Right lung (tissue), 5 donors: Measurements from ENCODE around the gene TPSD1. TPM values are rescaled to one million over a fixed set of nuclear protein-coding genes. Genes with fewer than 3 reads are reported as not detected.
"Not testable (repeated sequence)": the region's sequence is repeated elsewhere in the genome, so short reads cannot be mapped to it uniquely, and the experiment has no call there.

Experiments used
- DNase-seq, 2 donors: peaks; one replicate each; pipeline ENCODE4 v3.0.0-alpha.2; 2013
- polyA plus RNA-seq, 5 donors: library from polyadenylated mRNA; unstranded; fragments of 120-200 nt; gene quantifications; one replicate each; pipeline versions ENCODE4 v1.2.1 to v1.2.3, GENCODE V29; 2013; ENCODE audit warnings: inconsistent platforms in 1 of 5, low replicate concordance in 1 of 5; ENCODE audit not compliant: insufficient read length in 5 of 5, insufficient read depth in 1 of 5

TPSD1 gene
- polyA plus RNA-seq, 5 donors, result 0.15 TPM; not detected in 4

DNA sequence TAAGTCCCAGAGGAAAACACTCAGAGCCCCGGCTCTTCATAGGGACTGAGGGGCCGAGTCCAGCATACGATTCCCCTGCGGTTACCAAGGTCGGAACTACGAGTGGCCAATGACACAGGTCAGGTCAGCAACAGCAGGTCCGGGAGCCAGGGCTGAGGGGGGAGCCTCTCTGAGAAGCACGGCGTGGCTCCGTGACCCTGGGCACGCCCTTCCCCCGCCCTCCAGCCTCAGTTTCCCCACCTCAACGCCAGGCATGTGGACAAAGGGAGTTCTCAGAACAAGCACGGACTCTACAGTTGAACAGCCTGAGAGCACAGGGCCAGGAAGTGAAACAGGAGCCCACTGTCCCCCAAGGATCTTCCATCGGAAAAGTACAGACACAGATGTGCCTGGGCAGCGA lies 25.6 kb downstream of the TPSD1 start:
- DNase-seq, result no peak

DNA sequence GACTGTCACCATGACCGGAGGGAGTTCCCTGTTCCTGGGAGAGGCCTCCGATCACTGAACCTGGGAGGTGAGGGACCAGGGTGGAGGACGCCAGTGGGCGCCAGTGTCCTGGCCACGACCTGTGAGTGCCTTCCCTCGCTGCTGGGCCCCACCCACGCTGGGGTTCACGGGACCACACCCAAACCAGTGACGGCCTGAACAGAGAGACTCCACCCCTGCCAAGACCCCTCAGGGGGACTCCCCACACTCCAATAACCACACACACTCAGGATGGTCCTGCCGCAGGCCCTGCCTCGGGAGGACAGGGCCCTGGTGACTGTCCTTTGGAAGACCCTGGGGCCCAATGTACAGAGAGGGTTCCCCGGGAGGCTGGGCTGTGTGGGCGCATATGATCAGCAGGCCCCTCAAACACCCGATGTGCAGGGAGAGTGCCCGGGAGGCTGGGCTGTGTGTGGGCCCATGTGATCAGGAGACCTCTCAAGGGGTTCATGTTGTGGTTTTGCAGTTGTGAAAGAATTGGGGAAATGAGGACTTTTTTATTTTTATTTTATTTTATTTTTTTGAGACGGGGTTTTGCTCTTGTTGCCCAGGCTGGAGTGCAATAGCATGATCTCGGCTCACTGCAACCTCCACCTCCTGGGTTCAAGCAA lies 26.6 kb downstream of the TPSD1 start:
- no peak for DNase-seq

DNA sequence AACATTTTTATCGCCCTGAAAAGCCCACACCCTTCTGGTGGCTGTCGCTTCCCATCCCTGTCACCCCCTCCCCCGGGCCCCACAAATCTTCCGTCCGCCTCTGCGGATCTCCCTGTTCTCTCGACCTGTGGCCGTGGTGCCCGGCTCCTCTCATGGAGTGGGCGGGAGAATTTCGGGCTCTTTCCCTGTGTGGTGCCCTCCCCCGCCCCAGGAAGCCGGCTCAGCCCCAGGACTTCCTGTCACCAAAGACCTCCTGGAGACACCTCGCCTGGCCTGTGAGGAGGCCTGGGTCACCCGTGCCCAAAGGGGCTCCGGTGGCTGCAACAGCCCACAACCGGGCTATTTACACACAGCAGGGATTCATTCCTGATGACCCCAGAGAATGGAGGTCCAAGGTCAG lies 27.4 kb downstream of the TPSD1 start:
- no peak for DNase-seq

DNA sequence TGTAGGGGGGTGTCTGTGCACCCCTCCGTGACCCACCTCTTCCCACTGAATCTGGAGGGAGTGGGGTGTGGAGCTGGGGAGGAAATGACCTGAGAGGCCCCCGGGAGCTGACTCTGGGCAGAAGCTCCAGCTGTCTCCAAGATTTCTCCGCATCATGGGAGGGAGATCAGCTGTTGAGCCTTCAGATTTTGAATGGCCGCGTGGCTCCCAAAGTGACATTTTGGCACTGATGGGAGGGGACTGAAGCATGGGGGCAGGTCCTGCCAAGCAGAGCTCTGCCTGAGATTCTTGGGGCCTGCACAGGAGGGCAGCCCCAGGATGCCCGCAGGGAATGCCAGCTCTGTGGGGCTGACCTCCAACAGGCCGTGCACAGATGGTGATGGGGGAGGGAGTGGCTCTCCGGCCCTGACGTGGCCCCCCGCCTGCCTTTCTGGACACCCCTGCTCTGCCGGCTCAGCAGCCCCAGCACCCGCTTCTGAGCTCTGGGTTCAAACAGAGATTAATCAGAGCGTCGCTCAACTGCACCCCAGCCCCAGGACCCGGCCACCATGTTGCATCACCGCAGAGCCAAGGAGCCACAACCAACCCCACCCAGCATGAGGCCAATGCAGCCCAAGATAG lies 28.2 kb downstream of the TPSD1 start:
- DNase-seq, result no peak

DNA sequence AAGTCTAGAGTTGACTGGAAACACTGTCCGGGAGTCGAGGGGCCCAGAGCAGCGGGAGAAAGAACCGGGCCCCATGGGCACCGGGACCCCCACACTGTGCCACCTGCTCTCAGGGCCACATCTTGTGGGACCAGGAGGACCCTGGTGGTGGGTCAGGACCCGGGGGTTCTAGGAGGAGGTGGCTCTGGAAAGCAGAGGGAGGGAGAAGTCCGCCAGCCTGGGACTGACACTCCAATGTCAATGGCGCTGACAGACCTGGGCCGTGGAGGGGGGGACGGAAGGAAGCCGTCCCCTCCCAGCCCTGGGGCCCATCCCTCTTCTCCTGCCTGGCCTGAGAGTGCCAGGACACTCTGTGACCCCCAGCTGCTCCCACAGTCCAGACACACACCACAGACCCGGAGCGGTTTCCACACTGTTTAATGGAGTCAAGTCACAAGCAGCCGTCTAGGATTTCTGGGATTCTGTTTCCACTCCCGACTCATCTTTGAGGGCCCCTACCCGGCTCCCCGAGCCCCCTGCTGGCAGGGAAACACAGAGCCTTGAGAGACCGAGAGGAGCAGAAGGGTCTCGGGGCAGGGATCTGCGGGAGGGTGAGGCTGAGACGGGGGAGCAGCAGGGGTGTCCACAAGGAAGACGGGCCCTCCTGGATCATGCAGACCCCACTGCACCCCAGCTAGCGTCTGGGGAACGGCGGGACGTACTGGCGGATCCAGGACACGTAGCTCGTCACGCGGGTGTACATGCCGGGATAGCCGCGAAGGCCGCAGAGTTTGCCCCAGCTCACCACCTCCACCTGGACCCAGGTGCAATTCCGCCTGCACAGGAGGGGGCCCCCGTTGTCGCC lies 30.0 kb downstream of the TPSD1 start:
- no peak for DNase-seq

DNA sequence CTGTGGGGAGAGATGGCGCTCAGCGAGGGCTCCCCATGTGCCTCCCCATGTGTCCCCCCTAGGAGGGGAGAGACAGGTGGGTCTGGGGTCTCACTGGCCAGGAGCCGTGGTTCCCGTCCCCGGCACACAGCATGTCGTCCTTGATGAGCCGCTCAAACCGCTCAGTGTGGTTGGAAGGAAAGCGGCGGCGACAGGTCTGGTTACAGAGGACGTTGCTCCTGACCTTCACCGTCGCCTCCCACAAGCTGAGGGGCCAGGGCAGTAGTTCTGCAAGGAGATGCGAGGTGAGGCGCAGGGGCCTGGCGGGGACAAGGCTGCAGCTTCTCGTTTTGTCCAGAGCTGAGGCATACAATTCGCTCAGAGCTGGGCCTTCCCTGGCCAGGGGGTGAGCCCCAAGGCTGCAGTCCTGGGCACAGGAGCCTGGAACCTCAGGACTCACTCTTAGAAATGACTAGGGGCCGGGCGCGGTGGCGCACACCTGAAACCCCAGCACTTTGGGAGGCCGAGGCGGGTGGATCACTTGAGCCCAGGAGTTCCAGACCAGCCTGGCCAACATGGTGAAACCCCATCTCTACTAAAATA lies 30.7 kb downstream of the TPSD1 start:
- no peak for DNase-seq

DNA sequence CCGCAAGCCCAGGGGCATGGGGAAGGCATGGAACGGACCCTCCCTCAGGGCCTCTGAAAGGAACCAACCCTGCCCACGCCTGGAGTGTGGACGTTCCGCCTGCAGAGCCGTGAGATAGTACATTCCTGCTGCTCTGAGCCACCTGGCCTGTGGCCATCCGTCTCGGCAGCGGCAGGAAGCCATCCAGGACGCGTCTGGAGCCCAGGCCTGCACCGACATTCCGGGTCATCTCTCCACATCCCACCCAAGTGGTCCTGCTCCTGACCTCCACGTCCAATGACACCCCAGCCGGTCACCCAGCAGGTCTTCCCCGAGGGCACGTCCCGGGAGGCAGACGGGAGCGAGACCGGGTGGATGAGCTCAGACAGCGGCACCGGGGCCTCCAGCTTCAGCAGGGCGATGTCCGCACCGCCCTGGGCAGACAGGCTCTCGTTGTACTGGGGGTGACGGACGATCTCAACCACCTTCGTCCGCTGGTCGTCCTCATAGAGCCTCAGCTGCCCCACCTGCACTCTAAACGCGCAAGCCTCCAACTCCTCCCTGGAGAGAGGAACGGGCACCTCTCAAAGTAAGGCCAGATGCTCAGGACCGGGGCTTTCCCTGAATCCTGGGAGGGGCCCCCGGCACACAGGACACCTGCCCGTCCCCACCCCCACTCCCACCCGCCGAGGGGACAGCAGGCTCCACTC lies 32.3 kb downstream of the TPSD1 start:
- DNase-seq, result no peak

DNA sequence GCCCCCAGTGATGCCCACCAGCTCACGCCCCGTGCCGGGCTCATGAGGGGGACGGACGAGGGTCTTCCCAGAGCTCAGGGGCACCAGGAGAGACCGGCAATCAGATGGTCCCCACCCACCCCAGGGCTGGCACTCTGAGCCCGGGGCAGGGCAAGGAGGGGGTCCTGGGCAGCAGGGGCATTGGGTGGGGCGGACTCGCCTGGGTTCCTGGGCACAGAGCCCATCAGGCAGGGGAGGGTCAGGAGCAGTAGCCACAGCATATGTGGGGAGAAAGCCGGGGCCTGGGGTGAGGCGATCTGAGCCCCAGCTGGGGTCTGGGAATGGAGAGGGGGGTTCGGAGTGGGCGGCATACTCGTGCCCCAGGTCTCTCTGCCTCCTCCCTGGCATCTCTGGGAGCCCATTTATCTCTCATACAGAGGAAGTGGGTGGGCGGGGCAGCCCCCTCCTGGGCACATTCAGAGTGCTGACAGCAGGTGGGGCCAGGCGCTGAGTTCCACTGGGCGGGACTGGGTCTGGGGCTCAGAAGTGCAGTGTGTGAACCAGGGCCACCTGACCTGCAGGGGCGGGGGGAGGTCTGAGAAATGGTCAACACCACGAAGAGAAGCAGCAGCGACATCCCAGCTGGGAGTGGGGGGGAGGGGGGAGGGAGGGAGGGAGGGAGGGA lies 33.1 kb downstream of the TPSD1 start:
- no peak for DNase-seq

DNA sequence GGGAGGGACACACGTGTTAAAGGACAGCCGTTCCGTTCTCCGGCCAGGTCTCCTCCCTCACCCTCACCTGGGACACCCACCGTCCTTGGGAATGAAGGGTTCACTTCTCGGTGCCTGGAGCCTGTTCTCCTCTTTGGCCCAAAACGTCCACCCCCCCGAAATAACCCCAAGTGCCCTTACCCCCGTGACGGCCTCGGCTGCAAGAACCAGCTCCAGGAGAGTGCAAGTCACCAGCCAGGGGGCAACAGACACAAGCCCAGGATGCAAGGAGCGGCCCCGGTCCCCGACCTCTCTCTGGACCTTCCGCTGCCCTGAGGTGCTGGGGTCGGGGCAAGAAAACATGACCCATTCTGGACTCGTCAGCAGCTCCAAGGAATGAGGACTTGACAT lies 33.6 kb downstream of the TPSD1 start:
- no peak for DNase-seq

DNA sequence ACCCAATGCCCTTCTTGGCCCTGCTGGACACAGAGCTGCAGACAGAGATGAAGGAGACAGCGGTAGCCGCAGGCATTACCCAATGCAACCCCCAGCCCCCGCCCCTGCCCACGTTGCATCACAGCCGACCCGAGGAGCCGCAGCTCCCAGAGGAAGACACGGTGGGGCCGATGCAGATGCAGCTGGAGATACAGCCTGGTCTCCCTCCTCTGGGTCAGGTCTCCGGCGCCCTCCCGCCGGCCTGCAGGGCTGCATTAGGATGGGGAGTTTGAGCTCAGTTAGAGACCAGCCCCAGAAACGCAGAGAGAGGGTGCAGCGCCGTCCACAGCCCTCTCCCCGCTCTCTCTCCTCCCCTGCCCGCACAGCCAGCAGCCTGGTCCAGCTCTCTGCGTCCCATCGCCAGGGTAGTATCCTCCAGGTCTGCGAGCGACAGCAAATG lies 34.2 kb downstream of the TPSD1 start:
- DNase-seq, result no peak

DNA sequence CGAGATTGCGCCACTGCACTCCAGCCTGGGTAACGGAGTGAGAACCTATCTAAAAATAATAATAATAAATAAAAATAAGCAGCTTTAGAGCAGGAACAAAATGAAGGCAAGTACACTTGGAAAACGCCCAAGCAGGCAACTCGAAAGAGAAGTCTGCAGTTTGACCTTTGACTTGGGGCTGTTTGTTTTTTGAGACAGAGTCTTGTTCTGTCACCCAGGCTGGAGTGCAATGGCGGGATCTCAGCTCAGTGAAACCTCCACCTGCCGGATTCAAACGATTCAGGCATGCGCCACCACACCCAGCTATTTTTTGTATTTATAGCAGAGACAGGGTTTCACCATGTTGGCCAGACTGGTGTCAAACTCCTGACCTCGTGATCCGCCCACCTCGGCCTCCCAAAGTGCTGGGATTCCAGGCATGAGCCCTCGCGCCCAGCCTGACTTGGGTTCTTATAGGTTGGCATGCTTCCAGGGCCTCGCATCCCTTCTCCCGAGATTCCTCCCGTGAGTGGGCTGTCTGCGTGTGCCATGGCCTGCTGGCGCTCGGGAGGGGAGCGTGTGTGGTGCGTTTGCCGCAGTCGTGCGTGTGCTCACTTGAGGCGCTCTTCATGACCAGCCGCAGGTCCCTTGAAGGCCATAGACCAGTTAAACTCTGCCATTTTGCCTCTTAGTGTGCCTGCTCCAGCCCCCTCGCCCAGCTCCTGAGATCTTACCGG lies 35.1 kb downstream of the TPSD1 start:
- no peak for DNase-seq

DNA sequence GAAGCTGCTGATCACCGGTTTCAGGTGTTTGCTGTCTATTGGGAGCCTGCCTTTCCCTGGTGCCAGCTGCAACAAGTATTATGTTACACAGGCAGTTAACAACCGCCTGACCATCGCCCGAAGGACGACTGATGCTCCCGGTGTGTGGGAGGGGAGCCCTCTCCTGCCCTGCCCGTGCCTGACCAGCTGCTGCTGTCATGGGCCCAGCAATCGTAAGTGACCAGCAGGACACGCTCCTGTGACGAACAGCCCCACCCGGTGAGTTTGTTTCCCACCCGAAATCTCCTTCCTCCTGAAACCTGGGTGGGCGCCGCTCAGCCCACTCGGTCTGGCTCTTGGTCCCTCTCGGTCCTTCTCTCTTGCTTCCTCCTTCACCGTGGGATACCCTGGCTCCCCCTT lies 35.7 kb downstream of the TPSD1 start:
- DNase-seq, result no peak

DNA sequence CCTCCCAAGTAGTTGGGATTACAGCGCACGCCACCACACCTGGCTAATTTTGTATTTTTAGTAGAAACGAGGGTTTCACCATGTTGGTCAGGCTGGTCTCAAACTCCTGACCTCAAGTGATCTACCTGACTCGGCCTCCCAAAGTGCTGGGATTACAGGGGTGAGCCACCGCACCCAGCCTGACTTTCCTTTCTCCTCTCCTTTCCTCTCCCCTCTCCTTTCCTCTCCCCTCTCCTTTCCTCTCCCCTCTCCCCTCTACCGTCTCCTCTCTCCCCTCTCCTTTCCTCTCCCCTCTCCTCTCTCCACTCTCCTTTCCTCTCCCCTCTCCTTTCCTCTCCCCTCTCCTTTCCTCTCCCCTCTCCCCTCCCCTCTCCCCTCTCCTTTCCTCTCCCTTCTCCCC lies 36.3 kb downstream of the TPSD1 start:
- not testable (repeated sequence) for DNase-seq

DNA sequence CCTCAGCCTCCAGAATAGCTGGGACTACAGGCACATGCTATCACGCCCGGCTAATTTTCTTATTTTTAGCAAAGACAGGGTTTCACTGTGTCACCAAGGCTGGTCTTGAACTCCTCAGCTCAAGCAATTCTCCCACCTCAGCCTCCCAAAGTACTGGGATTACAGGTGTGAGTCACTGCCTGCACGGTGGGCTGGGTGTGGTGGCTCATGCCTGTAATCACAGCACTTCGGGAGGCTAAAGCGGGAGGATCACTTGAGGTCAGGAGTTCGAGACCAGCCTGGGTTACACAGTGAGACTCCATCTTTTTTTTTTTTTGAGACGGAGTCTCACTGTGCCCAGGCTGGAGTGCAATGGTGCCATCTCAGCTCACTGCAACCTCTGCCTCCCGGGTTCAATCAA lies 36.9 kb downstream of the TPSD1 start:
- not testable (repeated sequence) for DNase-seq

DNA sequence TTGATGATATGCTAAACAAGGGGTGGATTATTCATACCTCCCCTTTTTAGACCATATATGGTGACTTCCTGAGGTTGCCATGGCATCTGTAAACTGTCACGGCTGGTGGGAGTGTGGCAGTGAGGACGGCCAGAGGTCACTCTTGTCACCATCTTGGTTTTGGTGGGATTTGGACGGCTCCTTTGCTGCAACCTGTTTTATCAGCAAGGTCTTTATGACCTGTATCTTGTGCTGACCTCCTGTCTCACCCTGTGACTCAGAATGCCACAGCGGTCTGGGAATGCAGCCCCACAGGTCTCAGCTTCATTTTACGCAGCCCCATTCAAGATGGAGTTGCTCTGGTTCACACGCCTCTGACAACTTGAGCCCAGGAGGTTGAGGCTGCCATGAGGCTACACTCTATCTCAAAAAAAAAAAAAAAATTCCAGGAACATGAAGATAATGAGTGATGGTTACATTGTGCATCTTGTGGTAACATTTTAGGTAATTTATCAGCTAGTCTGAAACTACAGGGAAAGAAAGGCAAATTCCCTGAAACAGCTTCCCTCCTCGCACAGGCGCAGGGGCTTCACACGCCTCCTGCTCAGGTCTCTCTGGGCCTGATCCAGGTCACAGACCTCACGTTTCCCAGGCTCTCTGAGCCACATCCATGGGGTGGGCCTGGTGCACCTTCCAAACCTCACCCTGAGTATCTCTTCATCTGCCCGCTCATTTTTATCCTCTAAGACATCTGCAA lies 38.2 kb downstream of the TPSD1 start:
- DNase-seq, result no peak

DNA sequence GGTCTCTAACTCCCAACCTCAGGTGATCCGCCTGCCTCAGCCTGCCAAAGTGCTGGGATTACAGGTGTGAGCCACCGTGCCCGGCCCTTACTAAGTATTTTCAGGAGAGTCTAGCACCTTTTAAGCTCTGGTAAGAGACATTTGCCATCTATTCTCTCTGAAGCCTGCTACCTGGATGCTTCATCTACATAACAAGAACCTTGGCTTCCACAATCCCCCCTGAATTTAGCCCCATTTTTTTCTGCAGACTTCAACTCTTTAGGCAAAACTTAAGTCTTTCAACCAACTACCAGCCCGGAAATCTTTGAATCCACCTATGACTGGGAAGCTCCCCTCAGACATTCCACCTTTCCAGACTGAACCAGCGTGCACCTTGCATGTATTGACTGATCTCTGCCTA lies 39.6 kb downstream of the TPSD1 start:
- DNase-seq, result no peak

DNA sequence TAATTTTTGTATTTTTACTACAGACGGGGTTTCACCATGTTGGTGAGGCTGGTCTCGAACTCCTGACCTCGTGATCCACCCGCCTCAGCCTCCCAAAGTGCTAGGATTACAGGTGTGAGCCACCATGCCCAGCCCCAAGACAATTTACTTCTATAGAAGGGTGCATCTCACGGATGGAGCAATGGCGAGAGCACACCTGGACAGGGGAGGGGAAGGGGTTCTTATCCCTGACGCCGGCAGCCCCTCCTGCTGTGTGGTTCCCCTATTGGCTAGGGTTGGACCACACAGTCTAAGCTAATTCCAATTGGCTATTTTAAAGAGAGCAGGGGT lies 40.8 kb downstream of the TPSD1 start:
- DNase-seq, result not testable (repeated sequence)

DNA sequence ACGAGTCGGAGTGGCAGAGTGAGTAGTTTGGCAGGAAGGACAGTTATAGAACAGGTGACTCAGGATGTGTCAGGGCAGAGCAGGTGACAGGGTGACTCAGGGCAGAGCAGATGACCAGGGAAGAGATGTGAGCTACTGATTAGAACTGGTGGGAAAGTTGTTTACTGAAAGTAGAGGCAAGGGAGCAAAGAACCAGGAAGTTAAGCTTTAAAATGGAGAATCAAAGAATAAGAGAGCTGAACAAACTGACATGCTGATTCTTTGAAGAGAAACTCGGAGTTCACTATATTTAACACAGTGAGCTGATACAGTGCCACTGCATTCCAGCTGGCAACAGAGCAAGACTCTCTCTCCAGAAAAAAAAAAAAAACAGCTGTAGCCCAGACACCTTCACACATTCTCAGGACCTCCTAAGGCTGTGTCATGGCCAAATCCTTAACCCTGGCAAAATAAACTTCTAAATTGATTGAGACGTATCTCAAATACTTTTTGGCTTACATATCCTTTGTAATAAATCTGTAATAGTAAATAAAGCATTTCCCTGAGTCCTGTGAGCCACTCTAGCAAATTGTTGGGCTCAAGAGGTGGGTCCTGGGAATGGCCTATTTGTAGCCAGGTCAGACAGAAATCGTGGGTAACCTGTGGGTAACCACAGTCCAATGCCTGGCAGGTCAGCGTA lies 41.3 kb downstream of the TPSD1 start:
- DNase-seq, result no peak

DNA sequence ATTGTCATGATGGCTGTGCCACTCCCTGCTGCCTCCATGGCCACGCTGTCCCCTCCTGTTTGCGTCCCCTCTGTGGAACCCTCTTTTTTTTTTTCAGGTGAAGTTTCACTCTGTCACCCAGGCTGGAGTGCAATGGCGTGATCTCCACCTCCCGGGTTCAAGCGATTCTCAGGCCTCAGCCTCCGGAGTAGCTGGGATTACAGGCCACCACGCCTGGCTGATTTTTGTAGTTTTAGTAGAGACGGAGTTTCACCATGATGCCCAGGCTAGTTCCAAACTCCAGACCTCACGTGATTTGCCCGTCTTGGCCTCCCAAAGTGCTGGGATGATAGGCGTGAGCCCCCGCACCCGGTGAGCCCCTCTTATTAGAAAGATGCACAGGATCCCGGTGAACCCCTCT lies 42.5 kb downstream of the TPSD1 start:
- no peak for DNase-seq
